NCI-H748 (cell line): ENCODE data around the gene GPX4.

ENCODE experiments used
- DNase-seq: peaks from one replicate; lab custom pipeline; 2025; ENCODE audit not compliant: unreplicated experiment; lab: John Stamatoyannopoulos, UW

The GPX4 gene

DNA sequence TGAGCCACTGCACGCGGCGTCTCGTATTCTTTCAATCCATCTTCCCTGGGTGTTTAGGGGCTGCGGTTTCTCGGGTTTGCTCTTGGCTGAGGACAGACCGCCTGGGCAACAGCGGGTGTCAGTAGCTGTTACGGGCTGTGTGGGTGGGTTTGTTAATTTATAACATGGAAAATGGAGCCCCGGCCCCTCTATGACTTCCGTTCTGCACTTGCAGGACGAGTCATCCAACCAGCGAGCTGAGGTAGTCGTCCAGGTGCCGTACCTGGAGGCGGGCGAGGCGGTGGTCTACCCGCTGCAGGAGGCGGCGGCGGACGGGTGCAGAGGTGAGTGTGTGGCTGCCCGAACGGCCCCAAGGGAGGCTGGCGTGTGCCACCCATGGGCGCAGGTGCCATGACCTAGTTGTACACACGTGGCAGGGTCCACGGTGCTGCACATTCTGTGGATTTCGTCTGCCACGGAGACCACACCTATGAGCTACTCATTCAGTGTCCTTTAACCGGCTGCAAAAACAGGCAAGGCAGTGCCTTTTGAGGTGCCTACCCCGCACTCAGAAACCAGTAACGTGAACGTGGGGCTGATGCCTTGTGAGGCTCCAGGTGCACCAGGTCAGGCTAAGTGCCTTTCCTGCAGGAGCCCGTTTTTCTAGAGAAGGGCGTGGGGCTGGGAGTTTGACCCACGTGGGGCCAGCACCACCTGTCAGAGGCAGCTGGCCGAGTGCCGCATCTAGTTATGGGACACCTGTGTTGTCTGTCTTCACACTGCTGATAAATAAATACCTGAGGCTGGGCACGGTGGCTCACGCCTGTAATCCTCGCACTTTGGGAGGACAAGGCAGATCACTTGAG lies 19.5 kb upstream of the GPX4 start:
- DNase-seq = no peak

DNA sequence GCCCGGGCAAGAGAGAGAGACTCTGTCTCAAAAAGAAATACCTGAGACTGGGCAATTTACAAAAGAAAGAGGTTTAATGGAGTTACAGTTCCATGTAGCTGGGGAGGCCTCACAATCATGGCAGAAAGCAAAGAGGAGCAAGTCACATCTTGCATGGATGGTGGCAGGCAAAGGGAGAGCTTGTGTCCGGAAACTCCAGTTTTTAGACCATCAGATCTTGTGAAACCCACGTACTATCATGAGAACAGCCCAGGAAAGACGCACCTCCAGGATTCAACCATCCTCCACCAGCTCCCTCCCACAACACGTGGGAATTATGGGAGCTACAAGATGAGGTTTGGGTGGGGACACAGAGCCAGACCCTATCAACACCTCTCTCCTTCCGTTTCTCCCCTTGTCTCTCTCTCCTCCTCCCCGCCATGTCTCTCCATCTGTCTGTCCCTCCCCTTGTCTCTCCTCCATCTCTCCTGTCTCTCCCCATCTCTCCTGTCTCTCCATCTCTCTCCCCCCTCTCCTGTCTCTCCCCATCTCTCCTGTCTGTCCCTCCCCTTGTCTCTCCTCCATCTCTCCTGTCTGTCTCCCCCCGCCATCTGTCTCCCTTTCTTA lies 18.6 kb upstream of the GPX4 start:
- DNase-seq = no peak

DNA sequence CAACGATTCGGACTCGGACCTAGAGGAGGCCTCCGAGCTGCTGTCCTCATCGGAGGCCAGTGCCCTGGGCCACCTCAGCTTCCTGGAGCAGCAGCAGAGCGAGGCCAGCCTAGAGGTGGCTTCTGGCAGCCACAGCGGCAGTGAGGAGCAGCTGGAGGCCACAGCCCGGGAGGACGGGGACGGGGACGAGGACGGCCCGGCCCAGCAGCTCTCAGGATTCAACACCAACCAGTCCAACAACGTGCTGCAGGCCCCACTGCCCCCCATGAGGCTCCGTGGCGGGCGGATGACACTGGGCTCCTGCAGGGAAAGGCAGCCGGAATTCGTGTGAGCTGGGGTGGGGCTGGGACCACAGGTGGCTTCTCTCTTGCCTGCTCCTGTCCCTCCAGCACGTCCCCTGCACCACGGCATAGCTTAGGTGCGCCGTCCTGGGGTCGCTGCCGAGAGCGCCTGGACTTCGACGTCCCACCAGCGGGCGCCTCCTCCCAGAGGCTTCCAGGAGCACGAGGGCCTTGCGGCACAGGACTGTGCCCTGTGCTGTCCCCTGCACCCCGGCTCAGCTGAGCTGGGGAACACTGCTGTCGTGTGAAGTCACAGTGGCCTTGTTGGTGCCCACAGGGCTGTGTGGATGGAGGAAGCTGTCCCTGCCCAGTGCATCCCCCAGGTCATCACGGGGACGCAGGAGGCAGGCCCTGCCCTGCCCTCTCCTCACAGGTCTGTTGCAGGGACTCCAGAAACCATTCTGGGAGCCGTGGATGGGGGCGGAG lies 17.9 kb upstream of the GPX4 start:
- no peak for DNase-seq

DNA sequence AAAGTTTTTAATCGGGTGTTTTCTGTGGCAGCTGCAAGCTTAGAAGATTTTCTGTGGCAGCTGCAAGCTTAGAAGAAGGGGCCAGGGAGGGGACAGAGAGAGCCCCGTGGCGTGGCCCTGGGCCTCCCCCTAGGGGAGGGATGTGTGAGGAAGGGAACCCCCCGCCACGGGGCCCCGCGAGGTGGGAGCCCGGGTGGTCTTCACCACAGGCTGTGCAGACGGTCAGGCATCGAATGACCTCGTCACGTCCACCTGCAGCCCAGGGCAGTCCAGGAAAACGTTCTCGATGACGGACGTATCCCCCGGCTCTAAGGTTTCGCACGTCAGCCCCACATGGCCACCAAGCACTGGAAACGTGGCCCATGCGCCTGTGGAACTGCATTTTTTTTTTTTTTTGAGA lies 17.2 kb upstream of the GPX4 start:
- no peak for DNase-seq

- no peak for DNase-seq
These were observed 15.9 kb upstream of the GPX4 start for GRCh38 chr19:1087813-1088415.

DNA sequence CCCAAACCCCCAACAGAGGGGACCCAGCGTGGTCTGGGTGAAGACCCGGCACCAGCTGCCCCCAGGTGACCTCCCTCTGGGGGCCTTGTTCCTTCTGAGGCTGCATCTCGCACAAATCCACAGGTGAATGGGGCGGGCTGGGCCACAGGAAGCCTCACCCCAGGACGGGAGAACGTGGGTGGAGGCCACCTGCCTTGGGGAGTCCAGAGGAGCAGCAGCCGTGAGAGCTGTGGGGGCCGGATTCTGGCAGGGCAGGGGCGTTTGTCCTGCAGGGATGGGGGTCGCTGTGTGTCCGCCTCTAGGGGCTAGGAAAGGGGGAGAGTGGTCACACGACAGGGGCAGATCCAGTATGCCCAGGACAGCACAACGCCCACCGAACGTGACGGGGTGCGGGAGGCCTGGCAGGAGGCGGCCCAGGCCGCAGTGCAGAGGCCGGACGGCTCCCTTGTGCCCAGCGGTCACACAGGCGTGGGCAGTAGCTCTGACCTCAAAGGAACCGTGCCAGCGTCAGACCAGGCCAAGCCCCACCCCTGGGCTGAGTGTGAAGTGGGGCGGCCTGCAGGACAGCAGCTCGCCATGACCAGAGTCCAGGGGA lies 15.3 kb upstream of the GPX4 start:
- no peak for DNase-seq

- no peak for DNase-seq
These were observed 14.5 kb upstream of the GPX4 start for GRCh38 chr19:1089126-1089771.

- DNase-seq = no peak
These were observed 13.9 kb upstream of the GPX4 start for GRCh38 chr19:1089891-1090290.

DNA sequence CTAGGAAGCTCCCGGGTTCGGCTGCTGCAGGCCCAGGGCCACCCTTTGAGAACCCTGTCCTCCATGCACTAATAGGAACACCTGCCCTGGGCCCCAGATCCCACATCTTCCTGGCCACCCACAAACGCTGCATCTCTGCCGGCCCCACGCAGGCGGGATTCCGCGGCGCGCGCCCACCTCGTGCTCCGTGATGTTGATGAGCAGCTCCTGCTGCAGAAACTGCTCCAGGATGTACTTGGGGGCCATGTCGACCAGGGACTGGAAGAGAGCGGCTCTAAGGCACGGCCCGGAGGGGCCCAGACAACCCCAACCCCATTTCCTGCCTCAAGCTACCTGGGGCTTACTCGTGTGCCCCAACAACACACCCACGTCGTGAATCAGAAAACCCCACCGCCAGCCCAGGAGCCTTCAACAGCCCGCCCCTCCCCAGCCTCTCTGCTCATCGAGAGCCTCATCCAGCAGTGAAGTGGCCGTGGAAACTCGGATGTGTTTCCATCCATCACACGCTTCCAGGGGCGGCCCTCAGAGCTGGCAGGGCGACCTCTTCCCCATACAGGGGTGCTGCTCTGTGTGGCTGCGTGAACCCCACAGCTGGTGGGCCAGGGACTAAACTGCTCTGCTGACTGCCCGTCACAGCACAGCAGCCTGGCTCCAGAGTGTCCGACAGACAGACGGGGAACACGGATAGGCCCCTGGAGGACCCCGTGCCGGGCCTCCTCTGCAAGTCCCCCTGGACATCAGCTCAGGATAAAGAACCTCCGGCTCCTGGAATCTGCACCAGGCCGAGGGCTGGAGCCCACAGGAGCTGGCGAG lies 12.9 kb upstream of the GPX4 start:
- DNase-seq = no peak

GRCh38 chr19:1091544-1092175 lies 12.1 kb upstream of the GPX4 start:
- no peak for DNase-seq

GRCh38 chr19:1093330-1093729 lies 10.5 kb upstream of the GPX4 start:
- DNase-seq = no peak

GRCh38 chr19:1093811-1094553 lies 9.8 kb upstream of the GPX4 start:
- no peak for DNase-seq

GRCh38 chr19:1094655-1094977 lies 9.2 kb upstream of the GPX4 start:
- no peak for DNase-seq

DNA sequence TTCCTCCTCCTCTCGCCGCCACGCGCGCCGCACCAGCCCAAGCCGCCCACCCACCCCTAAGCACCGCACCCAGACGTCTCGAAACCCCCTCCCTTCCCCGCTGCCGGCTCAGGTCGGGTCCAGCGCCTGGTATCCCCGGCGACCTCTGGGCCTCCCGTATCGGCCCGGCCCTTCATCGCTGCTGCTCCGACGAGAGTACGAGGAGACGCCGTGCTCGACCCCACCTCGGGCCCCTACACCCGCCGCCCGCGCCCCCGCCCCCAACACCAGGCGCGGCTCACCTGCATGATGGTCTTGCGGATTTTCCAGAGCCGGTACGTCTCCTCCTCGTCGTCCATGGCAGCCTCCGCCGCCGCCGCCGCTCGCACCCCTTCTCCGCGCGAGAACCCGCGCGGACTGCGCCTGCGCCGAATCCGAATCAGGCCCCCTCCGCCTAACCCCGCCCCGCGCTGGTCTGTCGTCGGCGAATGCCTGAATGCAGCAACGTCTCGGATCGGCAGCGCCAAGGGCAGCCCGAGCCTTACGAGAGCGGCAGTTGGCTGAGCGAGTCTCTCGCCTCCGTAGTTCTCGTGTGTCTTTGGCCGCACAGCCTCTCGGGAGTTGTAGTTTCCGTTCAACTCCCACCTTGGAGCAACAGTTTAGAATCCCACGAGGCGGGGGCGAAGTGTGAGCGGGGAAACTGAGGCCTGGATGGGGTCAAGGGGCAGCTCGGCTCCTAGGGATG lies 8.7 kb upstream of the GPX4 start, which contains the start of gene POLR2E:
TSS of gene POLR2E (minus strand) at position 398 of the 724 bp plus-strand sequence. CDS start at position 338, 60 bp downstream.
- DNase-seq = peak; percentile 96

- DNase-seq = no peak
These were observed 6.0 kb upstream of the GPX4 start for GRCh38 chr19:1097810-1098176.

GRCh38 chr19:1098177-1099051 lies 5.4 kb upstream of the GPX4 start:
- peak; percentile 43 for DNase-seq

DNA sequence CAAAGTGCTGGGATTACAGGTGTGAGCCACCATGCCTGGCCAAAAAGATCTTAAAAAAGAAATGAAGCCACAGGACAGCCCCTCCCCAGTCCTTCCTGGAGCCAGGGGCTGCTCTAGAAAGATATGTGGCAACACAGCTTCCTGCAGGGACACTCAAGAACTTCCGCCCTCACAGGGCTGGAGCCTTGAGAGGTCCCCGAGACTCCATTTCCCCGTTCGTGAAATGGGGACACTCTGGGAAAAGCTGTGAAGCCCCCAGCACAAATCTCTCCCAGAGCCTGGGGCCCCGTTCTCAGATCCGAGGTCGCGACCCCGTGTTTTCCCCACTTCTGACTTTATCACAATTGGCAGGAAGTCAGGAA lies 2.5 kb upstream of the GPX4 start:
- no peak for DNase-seq
